Activated naive CD4-positive, alpha-beta T cell treated with anti-CD3 and anti-CD28 coated beads for 36 hours (primary cell): ENCODE data around the gene KCNC1. TPM values are rescaled to one million over a fixed set of nuclear protein-coding genes. Genes with fewer than 3 reads are reported as not detected.

Experiments used
- CTCF ChIA-PET: fragments of 350-600 bp; sonication (Branson Sonifier 250); formaldehyde crosslinking; loops from one replicate; lab custom pipeline; 2021; ENCODE audit warnings: antibody characterized with exemption; lab: Charles Lee
- DNase-seq: peaks from one replicate; pipeline ENCODE4 v3.0.0-alpha.2; 2020
- H3K27ac Mint-ChIP-seq: one replicate; pipeline ENCODE4 v1.8.0; 2021; ENCODE audit warnings: mild to moderate bottlenecking, mixed read lengths
- H3K27me3 Mint-ChIP-seq: one replicate; pipeline ENCODE4 v1.8.0; 2021; ENCODE audit warnings: low read depth, mixed read lengths
- H3K36me3 Mint-ChIP-seq: one replicate; pipeline ENCODE4 v1.8.0; 2021; ENCODE audit warnings: low read depth, mixed read lengths
- H3K4me1 Mint-ChIP-seq: one replicate; pipeline ENCODE4 v1.8.0; 2021; ENCODE audit warnings: low read depth, mixed read lengths
- H3K4me3 Mint-ChIP-seq: one replicate; pipeline ENCODE4 v1.8.0; 2021; ENCODE audit warnings: mild to moderate bottlenecking, moderate library complexity, mixed read lengths
- H3K9me3 Mint-ChIP-seq: one replicate; pipeline ENCODE4 v1.8.0; 2021; ENCODE audit warnings: mixed read lengths
- intact Hi-C: fragments of 100-400 bp; cut with micrococcal nuclease; formaldehyde crosslinking; loops from one replicate; pipeline ENCODE4 v1.15.1; 2023
- total RNA-seq, 2 experiments: library from RNA; stranded (reverse); gene quantifications; one replicate each; pipeline ENCODE4 v1.2.3, GENCODE V29; 2021

KCNC1 gene
- total RNA-seq, 2 experiments from 2014 or later: not detected

DNA sequence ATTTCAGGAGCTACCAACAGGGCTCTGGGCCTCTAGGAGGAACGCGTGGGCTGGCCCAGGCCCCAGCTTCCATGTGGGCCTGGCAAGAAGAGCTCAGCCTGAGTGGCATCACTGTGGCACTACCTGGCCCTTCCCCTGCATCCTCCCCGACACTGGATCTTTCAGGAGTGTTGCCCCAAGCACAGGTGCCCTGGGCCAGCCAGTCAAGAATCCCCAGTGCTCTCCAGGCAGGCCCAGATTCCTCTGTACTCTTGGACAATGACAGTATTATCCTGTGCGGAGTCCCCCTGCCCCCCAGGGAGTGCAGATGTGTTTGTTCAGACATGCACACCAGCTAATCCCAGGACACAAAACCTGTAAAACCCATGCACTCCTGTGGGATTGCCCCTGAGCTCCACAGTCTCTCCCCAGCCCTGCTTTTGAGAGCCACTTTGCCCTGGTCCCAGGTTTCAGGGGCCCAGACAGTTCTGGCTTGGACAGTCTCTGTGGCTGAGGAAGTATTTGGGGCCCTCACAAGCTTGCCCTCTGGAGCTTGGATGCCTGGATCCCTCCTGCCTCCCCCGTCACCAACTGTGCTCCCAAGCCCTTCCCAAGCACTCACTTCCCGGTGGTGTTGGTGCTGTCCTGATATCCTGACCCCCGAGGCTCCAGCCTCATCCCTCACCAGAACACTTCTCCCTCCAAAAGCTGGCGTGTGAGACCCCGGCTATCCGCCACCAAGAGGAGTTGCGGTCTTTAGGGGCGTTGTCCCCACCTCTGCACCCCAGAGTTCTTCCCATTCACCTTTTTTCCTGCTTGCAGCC is 39.9 kb downstream of the KCNC1 start:
- no peaks in the 10 kb centered on the region for H3K4me1 Mint-ChIP-seq
- no peak overlapping the region for H3K4me3 Mint-ChIP-seq
- no peaks in the 10 kb centered on the region for H3K9me3 Mint-ChIP-seq
- H3K27ac Mint-ChIP-seq: no peak overlapping the region
- no peak for DNase-seq
- CTCF ChIA-PET: interaction anchor here (1.4 kb wide), 1 partner anchor 43 kb away, joined by 3 read pairs; no protein-coding TSS in a partner anchor
- intact Hi-C loops: no loop called here
- no peaks in the 10 kb centered on the region for H3K27me3 Mint-ChIP-seq
- no peaks in the 10 kb centered on the region for H3K36me3 Mint-ChIP-seq

DNA sequence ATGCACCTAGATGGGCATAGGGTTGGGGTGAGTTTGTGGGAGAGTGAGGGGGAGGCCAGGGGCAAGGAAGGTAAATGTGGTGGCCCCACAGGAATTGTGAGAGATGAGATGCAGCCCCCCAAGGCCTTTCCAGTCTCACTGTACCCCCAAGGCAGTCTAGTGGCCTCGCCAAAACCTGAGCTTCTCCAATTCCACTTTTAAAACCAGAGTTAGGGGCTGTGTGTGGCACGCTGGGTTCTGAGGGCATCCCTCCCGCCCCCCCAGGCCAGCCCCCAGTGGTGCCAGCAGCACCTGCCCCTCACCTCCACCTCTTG is 40.4 kb downstream of the KCNC1 start:
- H3K9me3 Mint-ChIP-seq: no peaks in the 10 kb centered on the region
- no peaks in the 10 kb centered on the region for H3K36me3 Mint-ChIP-seq
- no peak for DNase-seq
- H3K27me3 Mint-ChIP-seq: no peaks in the 10 kb centered on the region
- CTCF ChIA-PET: no interaction called here
- no peak overlapping the region for H3K4me3 Mint-ChIP-seq
- no peak overlapping the region for H3K27ac Mint-ChIP-seq
- intact Hi-C loops: no loop called here
- H3K4me1 Mint-ChIP-seq: no peaks in the 10 kb centered on the region

DNA sequence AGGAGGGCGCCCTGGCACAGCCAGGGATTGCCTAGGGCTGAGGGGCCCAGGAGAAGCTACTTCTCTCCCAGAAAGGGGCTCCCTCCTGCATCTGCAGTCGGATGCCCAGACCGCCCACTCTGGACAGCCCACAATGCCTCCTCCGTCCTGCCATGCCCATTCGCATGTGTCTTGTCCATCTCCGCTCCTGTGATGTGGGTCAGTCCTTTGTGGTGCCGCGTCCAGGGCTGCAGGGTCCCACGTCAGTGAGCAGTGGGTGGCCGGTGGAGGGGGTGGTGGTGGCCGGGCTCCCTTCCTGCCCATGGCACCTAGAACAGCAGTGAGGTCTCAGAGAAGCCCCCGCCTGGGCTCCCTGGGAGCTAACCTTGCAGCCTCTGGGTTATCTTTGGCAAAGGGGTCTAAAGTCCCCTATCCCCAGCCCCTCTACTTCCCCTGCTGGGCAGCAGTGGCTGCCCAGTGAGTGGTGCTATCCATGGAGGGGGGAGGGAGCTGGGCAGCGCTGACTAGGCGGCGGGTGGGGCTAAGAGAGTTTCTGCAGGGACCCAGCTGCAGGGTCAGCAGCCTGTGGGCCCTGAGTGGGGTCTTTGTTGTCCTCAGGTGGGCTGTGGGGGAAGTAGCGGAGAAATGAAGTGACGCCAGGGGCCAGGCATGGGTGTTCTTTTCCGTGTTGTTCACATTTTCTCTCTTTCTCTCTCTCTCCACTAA is 41.1 kb downstream of the KCNC1 start:
- no peaks in the 10 kb centered on the region for H3K4me1 Mint-ChIP-seq
- H3K27me3 Mint-ChIP-seq: no peaks in the 10 kb centered on the region
- H3K9me3 Mint-ChIP-seq: no peaks in the 10 kb centered on the region
- CTCF ChIA-PET: no interaction called here
- no peak overlapping the region for H3K27ac Mint-ChIP-seq
- no peak overlapping the region for H3K4me3 Mint-ChIP-seq
- no peaks in the 10 kb centered on the region for H3K36me3 Mint-ChIP-seq
- DNase-seq: no peak
- intact Hi-C loops: no loop called here

- no peaks in the 10 kb centered on the region for H3K9me3 Mint-ChIP-seq
These were observed 41.8 kb downstream of the KCNC1 start for GRCh38 chr11:17776212-17776875.

GRCh38 chr11:17777086-17777737 is 42.6 kb downstream of the KCNC1 start:
- Mint-ChIP-seq H3K36me3 (no peaks in the 10 kb centered on the region), H3K27ac (no peak overlapping the region), H3K4me3 (no peak overlapping the region), H3K4me1 (no peaks in the 10 kb centered on the region), H3K9me3 (no peaks in the 10 kb centered on the region), H3K27me3 (no peaks in the 10 kb centered on the region)
- intact Hi-C loops: no loop called here
- DNase-seq: no peak
- CTCF ChIA-PET: no interaction called here

More at GRCh38 chr11:17776212-17776875, 41.8 kb downstream of the KCNC1 start:
- H3K36me3 Mint-ChIP-seq: no peaks in the 10 kb centered on the region
- no peak overlapping the region for H3K27ac Mint-ChIP-seq
- H3K4me3 Mint-ChIP-seq: no peak overlapping the region
- DNase-seq: no peak
- CTCF ChIA-PET: no interaction called here
- H3K4me1 Mint-ChIP-seq: no peaks in the 10 kb centered on the region
- intact Hi-C loops: no loop called here
- no peaks in the 10 kb centered on the region for H3K27me3 Mint-ChIP-seq

- no peaks in the 10 kb centered on the region for H3K4me1 Mint-ChIP-seq
- H3K36me3 Mint-ChIP-seq: no peaks in the 10 kb centered on the region
- CTCF ChIA-PET: no interaction called here
These were observed 43.1 kb downstream of the KCNC1 start for GRCh38 chr11:17777738-17778091.

GRCh38 chr11:17778352-17778751 is 43.8 kb downstream of the KCNC1 start:
- Mint-ChIP-seq H3K27ac (no peak overlapping the region), H3K9me3 (no peaks in the 10 kb centered on the region), H3K27me3 (no peaks in the 10 kb centered on the region), H3K4me1 (no peaks in the 10 kb centered on the region), H3K4me3 (no peak overlapping the region), H3K36me3 (no peaks in the 10 kb centered on the region)
- intact Hi-C loops: no loop called here
- CTCF ChIA-PET: no interaction called here
- no peak for DNase-seq

More at GRCh38 chr11:17777738-17778091, 43.1 kb downstream of the KCNC1 start:
- H3K27ac Mint-ChIP-seq: no peak overlapping the region
- no peak for DNase-seq
- no peaks in the 10 kb centered on the region for H3K27me3 Mint-ChIP-seq
- intact Hi-C loops: no loop called here
- no peak overlapping the region for H3K4me3 Mint-ChIP-seq
- H3K9me3 Mint-ChIP-seq: no peaks in the 10 kb centered on the region

- Mint-ChIP-seq H3K36me3 (no peaks in the 10 kb centered on the region), H3K27ac (no peak overlapping the region), H3K4me3 (no peak overlapping the region), H3K9me3 (no peaks in the 10 kb centered on the region), H3K4me1 (no peaks in the 10 kb centered on the region), H3K27me3 (no peaks in the 10 kb centered on the region)
- CTCF ChIA-PET: no interaction called here
- intact Hi-C loops: no loop called here
- DNase-seq: no peak
These were observed 44.6 kb downstream of the KCNC1 start for GRCh38 chr11:17778956-17779860.

DNA sequence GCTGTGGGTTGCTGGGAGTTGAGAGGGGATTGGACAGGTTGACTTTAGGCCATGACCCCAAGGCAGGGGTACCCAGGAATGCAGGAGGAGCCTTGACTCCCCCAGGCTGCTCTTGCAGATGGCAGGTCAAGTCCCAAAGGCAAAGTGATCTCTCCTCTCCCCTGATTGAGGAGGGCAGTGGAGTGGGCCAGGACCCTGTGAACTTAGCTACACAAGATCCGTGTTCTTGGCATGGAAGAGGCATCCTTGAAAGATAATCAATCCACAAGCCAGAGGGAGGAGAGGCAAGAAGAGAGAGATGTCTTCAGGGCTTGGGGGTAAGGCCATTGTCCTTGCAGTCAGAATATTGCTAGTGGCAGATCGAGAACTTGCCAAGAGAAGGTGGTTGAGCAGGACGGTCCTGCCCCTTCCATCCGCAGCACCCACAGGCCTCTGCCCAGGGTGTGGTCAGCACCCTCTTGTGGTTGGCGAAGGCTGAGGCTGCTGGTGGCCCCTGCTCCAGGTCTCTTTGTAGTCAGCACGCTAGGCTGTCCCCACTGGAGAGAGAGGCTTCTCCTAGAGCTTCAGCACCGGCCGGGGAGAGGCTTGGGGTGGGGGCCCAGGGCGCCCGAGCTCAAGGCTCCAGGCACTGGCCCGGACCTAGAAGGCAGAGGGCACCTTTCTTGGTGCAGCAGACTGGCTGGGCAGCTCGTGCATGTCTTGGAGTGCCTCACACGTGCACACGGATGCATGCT is 45.4 kb downstream of the KCNC1 start:
- H3K27me3 Mint-ChIP-seq: no peaks in the 10 kb centered on the region
- CTCF ChIA-PET: no interaction called here
- no peaks in the 10 kb centered on the region for H3K9me3 Mint-ChIP-seq
- DNase-seq: no peak
- H3K4me3 Mint-ChIP-seq: no peak overlapping the region
- no peak overlapping the region for H3K27ac Mint-ChIP-seq
- H3K36me3 Mint-ChIP-seq: no peaks in the 10 kb centered on the region
- H3K4me1 Mint-ChIP-seq: no peaks in the 10 kb centered on the region
- intact Hi-C loops: no loop called here

- CTCF ChIA-PET: no interaction called here
- no peak overlapping the region for H3K4me3 Mint-ChIP-seq
- intact Hi-C loops: no loop called here
- no peak for DNase-seq
- no peaks in the 10 kb centered on the region for H3K36me3 Mint-ChIP-seq
- no peak overlapping the region for H3K27ac Mint-ChIP-seq
- H3K27me3 Mint-ChIP-seq: no peaks in the 10 kb centered on the region
- H3K9me3 Mint-ChIP-seq: no peaks in the 10 kb centered on the region
- H3K4me1 Mint-ChIP-seq: no peaks in the 10 kb centered on the region
These were observed 46.1 kb downstream of the KCNC1 start for GRCh38 chr11:17780668-17781067.

GRCh38 chr11:17781221-17781620 is 46.6 kb downstream of the KCNC1 start:
- Mint-ChIP-seq H3K4me3 (no peak overlapping the region), H3K27me3 (no peaks in the 10 kb centered on the region), H3K36me3 (no peaks in the 10 kb centered on the region), H3K9me3 (no peaks in the 10 kb centered on the region), H3K27ac (no peak overlapping the region), H3K4me1 (no peaks in the 10 kb centered on the region)
- CTCF ChIA-PET: interaction anchor here (0.7 kb wide), 1 partner anchor 162 kb away, joined by 3 read pairs; no protein-coding TSS in a partner anchor
- DNase-seq: no peak
- intact Hi-C loops: no loop called here
